OCI-LY7 (cell line): Measurements from ENCODE around the gene CDR2L. TPM values are rescaled to one million over a fixed set of nuclear protein-coding genes. Genes with fewer than 3 reads are reported as not detected.
A peak's percentile ranks its signal among the peaks of the same experiment; 100 is the strongest.

Experiments
- BruUV-seq: library from RNA; stranded (reverse); fragments of 400-500 nt; replicated peaks from 2 replicates; lab custom pipeline; 2021; lab: Mats Ljungman, UMichigan
- CTCF ChIA-PET: fragments of 300-600 bp; sonication (Branson Sonifier 250); formaldehyde crosslinking; loops from one replicate; lab custom pipeline; 2022; ENCODE audit warnings: antibody characterized with exemption; ENCODE audit not compliant: unreplicated experiment; lab: Charles Lee
- POLR2A ChIA-PET: fragments of 300-600 bp; sonication (Branson Sonifier 250); formaldehyde crosslinking; loops from one replicate; lab custom pipeline; 2022; ENCODE audit warnings: antibody characterized with exemption; lab: Charles Lee
- DNase-seq: peaks from one replicate; pipeline ENCODE4 v3.0.0-alpha.2; 2015; ENCODE audit warnings: low spot score
- H2AFZ ChIP-seq: fragments of 200-600 bp; sonication (generic), shearing (Covaris generic); 2 replicates; pipeline ENCODE4 v1.6.1; 2014; ENCODE audit warnings: mild to moderate bottlenecking, antibody characterized with exemption, low read length, moderate library complexity
- H3K27ac ChIP-seq: fragments of 200-600 bp; sonication (generic); 2 replicates; pipeline ENCODE4 v1.5.1; 2014; ENCODE audit warnings: mixed run types, low read depth, mild to moderate bottlenecking, moderate library complexity, low read length, inconsistent platforms; ENCODE audit not compliant: poor library complexity, severe bottlenecking
- H3K36me3 ChIP-seq: fragments of 200-600 bp; sonication (generic); 2 replicates; pipeline ENCODE4 v1.6.1; 2014; ENCODE audit warnings: mild to moderate bottlenecking, antibody characterized with exemption, low read length, moderate library complexity, mixed read lengths; ENCODE audit not compliant: insufficient read depth
- H3K4me1 ChIP-seq: fragments of 200-600 bp; sonication (generic); 2 replicates; pipeline ENCODE4 v1.5.1; 2014; ENCODE audit warnings: mild to moderate bottlenecking, low read length; ENCODE audit not compliant: insufficient read depth, poor library complexity, severe bottlenecking
- H3K4me2 ChIP-seq: fragments of 200-600 bp; sonication (generic); 2 replicates; pipeline ENCODE4 v1.6.1; 2014; ENCODE audit warnings: mild to moderate bottlenecking, low read length
- H3K4me3 ChIP-seq: fragments of 200-600 bp; sonication (generic); 2 replicates; pipeline ENCODE4 v1.5.1; 2014; ENCODE audit warnings: mild to moderate bottlenecking, low read depth, low read length; ENCODE audit not compliant: poor library complexity, severe bottlenecking
- H3K79me2 ChIP-seq: fragments of 200-600 bp; sonication (generic); 2 replicates; pipeline ENCODE4 v1.6.1; 2016; ENCODE audit warnings: low read depth, mild to moderate bottlenecking, low read length, moderate library complexity, mixed read lengths; ENCODE audit not compliant: insufficient read depth
- H3K9me2 ChIP-seq: fragments of 200-600 bp; sonication (generic); 2 replicates; pipeline ENCODE4 v1.6.1; 2016; ENCODE audit warnings: mild to moderate bottlenecking, low read length, mixed read lengths; ENCODE audit not compliant: insufficient read depth
- H3K9me3 ChIP-seq: fragments of 200-600 bp; sonication (generic); 2 replicates; pipeline ENCODE4 v1.6.1; 2014; ENCODE audit warnings: mild to moderate bottlenecking, mixed run types, low read length, mixed read lengths
- H4K20me1 ChIP-seq: fragments of 200-600 bp; sonication (generic); 2 replicates; pipeline ENCODE4 v1.6.1; 2014; ENCODE audit warnings: mild to moderate bottlenecking, antibody characterized with exemption, low read length, moderate library complexity, mixed read lengths; ENCODE audit not compliant: insufficient read depth
- CTCF ChIP-seq: fragments of 200-600 bp; sonication (generic); conservative IDR thresholded peaks from 2 replicates; pipeline ENCODE4 v1.5.1; 2014; ENCODE audit warnings: mild to moderate bottlenecking, antibody characterized with exemption, low read length, moderate library complexity, mixed read lengths
- EZH2phosphoT487 ChIP-seq: fragments of 200-600 bp; sonication (generic); IDR thresholded peaks from 2 replicates; pipeline ENCODE4 v1.6.1; 2018; ENCODE audit warnings: low read depth, borderline replicate concordance, mild to moderate bottlenecking, mixed run types, antibody characterized with exemption, low read length, moderate library complexity, mixed read lengths
- intact Hi-C: fragments of 100-400 bp; cut with micrococcal nuclease; formaldehyde crosslinking; loops from one replicate; pipeline ENCODE4 v1.10.0; 2022; ENCODE audit not compliant: unreplicated experiment
- total RNA-seq, 2 experiments: library from RNA; depleted of rRNA in 1 of 2; stranded (reverse); fragments of >200 nt in 1 of 2; shearing (Covaris generic) in 1 of 2; gene quantifications; 2 replicates each; pipeline ENCODE4 v1.2.3, GENCODE V29; 2014 to 2022

Gene CDR2L
- total RNA-seq, 2 experiments from 2014 or later: 0.49 to 0.79 TPM

GRCh38 chr17:74986206-74986576 is 1.2 kb upstream of the CDR2L start:
- H3K79me2 ChIP-seq: no peaks in the 10 kb centered on the region
- no peaks in the 10 kb centered on the region for H3K9me2 ChIP-seq
- H3K4me3 ChIP-seq: no peak overlapping the region
- no TSS peak for BruUV-seq
- ChIA-PET POLR2A (interaction anchor here (0.6 to 1.5 kb wide), 4 partner anchors 26 to 1161 kb away, joined by 3 to 6 read pairs (median 3); no protein-coding TSS in a partner anchor), CTCF (no interaction called here)
- intact Hi-C loops: no loop called here
- peaks cover 34% of the 10 kb centered on the region for H3K4me1 ChIP-seq
- no peaks in the 10 kb centered on the region for H3K9me3 ChIP-seq
- H2AFZ ChIP-seq: no peak overlapping the region
- H3K27ac ChIP-seq: no peak overlapping the region
- no peak overlapping the region for H3K4me2 ChIP-seq
- H4K20me1 ChIP-seq: no peaks in the 10 kb centered on the region
- TF ChIP-seq CTCF (no peak), EZH2phosphoT487 (no peak)
- no peaks in the 10 kb centered on the region for H3K36me3 ChIP-seq
- no peak for DNase-seq

- DNase-seq: peak; percentile 15
- Histone ChIP-seq H3K27ac (no peak overlapping the region), H2AFZ (peak overlapping the region; percentile 56), H3K79me2 (no peaks in the 10 kb centered on the region), H4K20me1 (no peaks in the 10 kb centered on the region), H3K9me2 (no peaks in the 10 kb centered on the region), H3K4me1 (peaks cover 32% of the 10 kb centered on the region), H3K4me2 (peak overlapping the region; percentile 54), H3K4me3 (peak overlapping the region; percentile 67), H3K36me3 (no peaks in the 10 kb centered on the region), H3K9me3 (no peaks in the 10 kb centered on the region)
- peak; percentile 66; the same call in 1 of the 2 replicates for TF ChIP-seq EZH2phosphoT487
- TF ChIP-seq CTCF: 0 out of 2 replicates have a peak, but pooled peaks have one; percentile 9
- POLR2A ChIA-PET: interaction anchor here (0.8 to 2.0 kb wide), 6 partner anchors 8 to 55 kb away, joined by 3 to 9 read pairs (median 6); partner anchors contain the start of gene MRPL58
- no TSS peak for BruUV-seq
- intact Hi-C loops: no loop called here
- CTCF ChIA-PET: interaction anchor here (1.1 kb wide), 1 partner anchor 27 kb away, joined by 5 read pairs; no protein-coding TSS in a partner anchor
Measured at GRCh38 chr17:74987909-74988711, 678 bp downstream of the CDR2L start.
